ENCODE measurements around the gene PDZK1IP1. TPM values are rescaled to one million over a fixed set of nuclear protein-coding genes. Genes with fewer than 3 reads are reported as not detected.
A peak's percentile ranks its signal among the peaks of the same experiment; 100 is the strongest.

Gene PDZK1IP1
- total and polyA plus RNA-seq, 2 experiments from 2014 or later, result not detected

DNA sequence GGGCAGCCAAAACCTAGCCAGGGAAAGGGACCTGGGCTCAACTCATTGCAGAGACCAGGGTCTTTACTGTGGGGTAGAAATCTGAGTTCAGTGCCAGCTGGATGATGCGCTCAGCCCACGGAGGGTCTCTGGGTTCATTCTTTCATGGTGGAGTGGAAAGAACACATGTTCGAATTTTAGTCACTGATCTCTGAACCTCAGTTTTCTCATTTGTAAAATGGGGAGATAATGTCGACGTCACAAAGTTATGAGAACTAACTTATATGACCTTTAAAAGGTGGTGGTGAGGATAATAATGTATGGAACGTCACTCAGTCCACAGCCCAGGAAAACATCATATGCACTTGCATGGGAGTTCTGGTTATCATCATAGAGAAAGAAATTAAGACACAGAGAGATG lies 43.4 kb upstream of the PDZK1IP1 start:
- no peaks in the 10 kb centered on the region for H3F3A ChIP-seq (ENCODE audit: insufficient read depth)
- WGBS, 2 experiments (ENCODE audit: low coverage in 1 of 2, low lambda C conversion rate in 2 of 2, missing lambda C conversion rate in 2 of 2), result 68 to 78% methylated on average over 5 to 6 of the region's 6 CpGs
- no peaks in the 10 kb centered on the region for H3K36me3 ChIP-seq (ENCODE audit: low read depth)
- H3K27ac ChIP-seq, result no peak overlapping the region
- no peak overlapping the region for H2AFZ ChIP-seq
- H3K9ac ChIP-seq, result no peak overlapping the region
- H3K27me3 ChIP-seq (replicated peaks; ENCODE audit: insufficient read depth), result peaks cover 60% of the 10 kb centered on the region
- no peak overlapping the region for H3K4me3 ChIP-seq
- no peak for TF ChIP-seq EZH2phosphoT487 (IDR thresholded peaks at IDR 0.05; ENCODE audit: insufficient read depth, low read depth)
- no peak for TF ChIP-seq EZH2 (IDR thresholded peaks at IDR 0.05; ENCODE audit: insufficient read depth, poor library complexity, severe bottlenecking)
- DNase-seq, result no peak
- no peak overlapping the region for H3K4me2 ChIP-seq (ENCODE audit: unreplicated experiment)
- H3K4me1 ChIP-seq (ENCODE audit: insufficient read depth), result no peaks in the 10 kb centered on the region
- H3K9me2 ChIP-seq (ENCODE audit: insufficient read depth), result no peaks in the 10 kb centered on the region
- no peaks in the 10 kb centered on the region for H3K9me3 ChIP-seq (ENCODE audit: low read depth)
- in situ Hi-C loops (cut with MboI), result no loop called here
- H4K20me1 ChIP-seq (ENCODE audit: insufficient read depth), result no peaks in the 10 kb centered on the region
- no peaks in the 10 kb centered on the region for H3K79me2 ChIP-seq (ENCODE audit: insufficient read depth)

- no peaks in the 10 kb centered on the region for H4K20me1 ChIP-seq (ENCODE audit: insufficient read depth)
- no peaks in the 10 kb centered on the region for H3K9me2 ChIP-seq (ENCODE audit: insufficient read depth)
- no peaks in the 10 kb centered on the region for H3K4me1 ChIP-seq (ENCODE audit: insufficient read depth)
- peaks cover 69% of the 10 kb centered on the region for H3K27me3 ChIP-seq (replicated peaks; ENCODE audit: insufficient read depth)
- no peak within 1 kb of the TSS for H2AFZ ChIP-seq
- H3K27ac ChIP-seq, result no peak within 1 kb of the TSS
- H3K36me3 ChIP-seq (ENCODE audit: low read depth), result no peaks in the 10 kb centered on the region
- DNase-seq, result no peak
- H3K9ac ChIP-seq, result no peak within 1 kb of the TSS
- WGBS, 2 experiments (ENCODE audit: low coverage in 1 of 2, low lambda C conversion rate in 2 of 2, missing lambda C conversion rate in 2 of 2), result 29 to 47% methylated on average over 35 to 51 of the region's 51 CpGs
- in situ Hi-C loops (cut with MboI), result no loop called here
- no peak within 1 kb of the TSS for H3K4me3 ChIP-seq
- peak; percentile 67 for TF ChIP-seq EZH2 (IDR thresholded peaks at IDR 0.05; ENCODE audit: insufficient read depth, poor library complexity, severe bottlenecking)
- TF ChIP-seq EZH2phosphoT487 (IDR thresholded peaks at IDR 0.05; ENCODE audit: insufficient read depth, low read depth), result no peak
- no peaks in the 10 kb centered on the region for H3K79me2 ChIP-seq (ENCODE audit: insufficient read depth)
- no peak within 1 kb of the TSS for H3K4me2 ChIP-seq (ENCODE audit: unreplicated experiment)
- no peaks in the 10 kb centered on the region for H3K9me3 ChIP-seq (ENCODE audit: low read depth)
- no peaks in the 10 kb centered on the region for H3F3A ChIP-seq (ENCODE audit: insufficient read depth)
These were observed 42.5 kb upstream of the PDZK1IP1 start, which contains the start of gene TAL1 for GRCh38 chr1:47232187-47232874. Gene TAL1, minus strand, starts transcription at chr1:47232225. Its CDS starts 6,337 bp downstream, at chr1:47225888.

- H3K36me3 ChIP-seq (ENCODE audit: low read depth), result no peaks in the 10 kb centered on the region
- in situ Hi-C loops (cut with MboI), result no loop called here
- H3K9me2 ChIP-seq (ENCODE audit: insufficient read depth), result no peaks in the 10 kb centered on the region
- H3F3A ChIP-seq (ENCODE audit: insufficient read depth), result no peaks in the 10 kb centered on the region
- H4K20me1 ChIP-seq (ENCODE audit: insufficient read depth), result no peaks in the 10 kb centered on the region
- H3K27me3 ChIP-seq (replicated peaks; ENCODE audit: insufficient read depth), result peaks cover 77% of the 10 kb centered on the region
- peak; percentile 41 for DNase-seq
- no peak overlapping the region for H3K4me2 ChIP-seq (ENCODE audit: unreplicated experiment)
- no peak overlapping the region for H3K9ac ChIP-seq
- WGBS, 2 experiments (ENCODE audit: low coverage in 1 of 2, low lambda C conversion rate in 2 of 2, missing lambda C conversion rate in 2 of 2), result 7 to 8% methylated on average over 42 to 62 of the region's 62 CpGs
- H3K9me3 ChIP-seq (ENCODE audit: low read depth), result no peaks in the 10 kb centered on the region
- no peaks in the 10 kb centered on the region for H3K79me2 ChIP-seq (ENCODE audit: insufficient read depth)
- no peak overlapping the region for H3K27ac ChIP-seq
- peak; percentile 72; the same call in 1 of the 2 replicates for TF ChIP-seq EZH2phosphoT487 (IDR thresholded peaks at IDR 0.05; ENCODE audit: insufficient read depth, low read depth)
- peak; percentile 86 for TF ChIP-seq EZH2 (IDR thresholded peaks at IDR 0.05; ENCODE audit: insufficient read depth, poor library complexity, severe bottlenecking)
- H2AFZ ChIP-seq, result no peak overlapping the region
- H3K4me1 ChIP-seq (ENCODE audit: insufficient read depth), result no peaks in the 10 kb centered on the region
- H3K4me3 ChIP-seq, result no peak overlapping the region
These were observed 41.7 kb upstream of the PDZK1IP1 start for GRCh38 chr1:47231301-47232186.

DNA sequence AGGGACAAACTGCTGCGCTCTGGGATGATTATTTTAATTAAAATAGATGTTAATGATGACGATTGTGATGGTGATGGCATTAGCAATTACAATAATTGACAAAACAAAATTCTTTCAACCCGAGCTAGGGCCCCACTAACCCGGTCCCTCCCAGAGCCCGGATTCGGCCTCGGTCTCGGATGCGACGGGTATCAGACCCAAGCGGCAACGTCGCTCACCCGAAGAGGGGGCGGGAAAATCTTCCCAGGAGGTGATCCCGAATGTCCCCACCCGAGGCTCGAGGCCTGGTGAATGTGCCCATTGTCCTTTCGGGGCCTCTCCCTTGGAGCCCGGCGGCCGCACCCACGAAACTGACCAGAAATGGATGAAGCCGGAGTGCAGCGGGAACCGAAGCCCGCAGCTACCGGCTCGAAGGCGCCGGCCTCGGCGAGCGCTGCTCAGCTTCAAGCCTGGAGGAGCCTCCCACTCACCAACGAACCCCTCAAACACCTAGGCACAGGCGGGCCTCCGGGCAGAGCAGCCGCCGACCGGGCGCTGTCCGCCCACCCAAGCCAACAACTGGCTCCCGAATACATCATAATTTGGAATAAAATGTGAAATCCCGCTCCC lies 41.0 kb upstream of the PDZK1IP1 start:
- in situ Hi-C loops (cut with MboI), result no loop called here
- WGBS, 2 experiments (ENCODE audit: low coverage in 1 of 2, low lambda C conversion rate in 2 of 2, missing lambda C conversion rate in 2 of 2), result 15 to 22% methylated on average over 27 to 44 of the region's 44 CpGs
- Histone ChIP-seq H3F3A (ENCODE audit: insufficient read depth) (no peaks in the 10 kb centered on the region), H3K79me2 (ENCODE audit: insufficient read depth) (no peaks in the 10 kb centered on the region), H3K4me3 (no peak overlapping the region), H3K9me3 (ENCODE audit: low read depth) (no peaks in the 10 kb centered on the region), H3K27me3 (replicated peaks; ENCODE audit: insufficient read depth) (peaks cover 84% of the 10 kb centered on the region), H3K4me1 (ENCODE audit: insufficient read depth) (no peaks in the 10 kb centered on the region), H4K20me1 (ENCODE audit: insufficient read depth) (no peaks in the 10 kb centered on the region), H3K9me2 (ENCODE audit: insufficient read depth) (no peaks in the 10 kb centered on the region), H3K9ac (no peak overlapping the region), H3K36me3 (ENCODE audit: low read depth) (no peaks in the 10 kb centered on the region), H3K4me2 (ENCODE audit: unreplicated experiment) (no peak overlapping the region), H3K27ac (no peak overlapping the region), H2AFZ (no peak overlapping the region)
- no peak for DNase-seq
- TF ChIP-seq EZH2 (IDR thresholded peaks at IDR 0.05; ENCODE audit: insufficient read depth, poor library complexity, severe bottlenecking) (peak; percentile 21), EZH2phosphoT487 (IDR thresholded peaks at IDR 0.05; ENCODE audit: insufficient read depth, low read depth) (peak; percentile 6; the same call in 1 of the 2 replicates)

All from GM23248 (cell line).